GM18867 (cell line): Measurements from ENCODE around the gene DCDC1.

ENCODE experiments used
- ATAC-seq: cut with Tn5 transposase; IDR thresholded peaks from one replicate; pipeline ENCODE4 v1.9.1; 2021; ENCODE audit warnings: mild to moderate bottlenecking, moderate library complexity; ENCODE audit not compliant: unreplicated experiment

The DCDC1 gene

GRCh38 chr11:31369348-31370329, at the start of gene DCDC1, which contains the start of gene DNAJC24:
Gene DCDC1 (minus strand): TSS chr11:31369739. CDS start chr11:31328280, 41,459 bp downstream.
Gene DNAJC24 (plus strand): TSS chr11:31369860. CDS start chr11:31370749, 889 bp downstream.
- ATAC-seq = peak; percentile 99

GRCh38 chr11:31419138-31419537, 49.6 kb upstream of the DCDC1 start:
- ATAC-seq = no peak

GRCh38 chr11:31417816-31418215, 48.3 kb upstream of the DCDC1 start:
- ATAC-seq = no peak

GRCh38 chr11:31417357-31417756, 47.8 kb upstream of the DCDC1 start:
- ATAC-seq = no peak

GRCh38 chr11:31415435-31415834, 45.9 kb upstream of the DCDC1 start:
- no peak for ATAC-seq

- ATAC-seq = no peak
Observed at GRCh38 chr11:31414338-31414737, 44.8 kb upstream of the DCDC1 start.

- ATAC-seq = no peak
Observed at GRCh38 chr11:31412946-31413345, 43.4 kb upstream of the DCDC1 start.

- no peak for ATAC-seq
Observed at GRCh38 chr11:31408201-31408600, 38.7 kb upstream of the DCDC1 start.

GRCh38 chr11:31404614-31405013, 35.1 kb upstream of the DCDC1 start:
- no peak for ATAC-seq

GRCh38 chr11:31397239-31397834, 27.8 kb upstream of the DCDC1 start:
- no peak for ATAC-seq

GRCh38 chr11:31387379-31387778, 17.8 kb upstream of the DCDC1 start:
- no peak for ATAC-seq

- no peak for ATAC-seq
Observed at GRCh38 chr11:31383116-31383515, 13.6 kb upstream of the DCDC1 start.

- no peak for ATAC-seq
Observed at GRCh38 chr11:31375879-31376278, 6.3 kb upstream of the DCDC1 start.

- no peak for ATAC-seq
Observed at GRCh38 chr11:31366795-31367194, 2.7 kb downstream of the DCDC1 start.

- no peak for ATAC-seq
Observed at GRCh38 chr11:31361743-31362142, 7.8 kb downstream of the DCDC1 start.

- ATAC-seq = no peak
Observed at GRCh38 chr11:31355817-31356216, 13.7 kb downstream of the DCDC1 start.

- no peak for ATAC-seq
Observed at GRCh38 chr11:31355131-31355530, 14.4 kb downstream of the DCDC1 start.

GRCh38 chr11:31351168-31351567, 18.4 kb downstream of the DCDC1 start:
- ATAC-seq = no peak

GRCh38 chr11:31340903-31341572, 28.5 kb downstream of the DCDC1 start:
- ATAC-seq = peak; percentile 75

GRCh38 chr11:31337806-31338205, 31.7 kb downstream of the DCDC1 start:
- no peak for ATAC-seq

- ATAC-seq = no peak
Observed at GRCh38 chr11:31328697-31329096, 40.8 kb downstream of the DCDC1 start.
